Loucy (cell line): Measurements from ENCODE around the gene PLEKHH2.

ENCODE experiments used
- EZH2phosphoT487 ChIP-seq: fragments of 200-600 bp; IDR thresholded peaks from 2 replicates; pipeline ENCODE4 v1.6.1; 2018; ENCODE audit warnings: antibody characterized with exemption, mild to moderate bottlenecking, moderate library complexity, borderline replicate concordance
- TF ChIP-seq, protein P1 (sequence below): fragments of 200-600 bp; sonication (generic); conservative IDR thresholded peaks from 2 replicates; pipeline ENCODE4 v1.5.1; 2014; ENCODE audit warnings: mild to moderate bottlenecking, antibody characterized with exemption, low read length

DNA sequence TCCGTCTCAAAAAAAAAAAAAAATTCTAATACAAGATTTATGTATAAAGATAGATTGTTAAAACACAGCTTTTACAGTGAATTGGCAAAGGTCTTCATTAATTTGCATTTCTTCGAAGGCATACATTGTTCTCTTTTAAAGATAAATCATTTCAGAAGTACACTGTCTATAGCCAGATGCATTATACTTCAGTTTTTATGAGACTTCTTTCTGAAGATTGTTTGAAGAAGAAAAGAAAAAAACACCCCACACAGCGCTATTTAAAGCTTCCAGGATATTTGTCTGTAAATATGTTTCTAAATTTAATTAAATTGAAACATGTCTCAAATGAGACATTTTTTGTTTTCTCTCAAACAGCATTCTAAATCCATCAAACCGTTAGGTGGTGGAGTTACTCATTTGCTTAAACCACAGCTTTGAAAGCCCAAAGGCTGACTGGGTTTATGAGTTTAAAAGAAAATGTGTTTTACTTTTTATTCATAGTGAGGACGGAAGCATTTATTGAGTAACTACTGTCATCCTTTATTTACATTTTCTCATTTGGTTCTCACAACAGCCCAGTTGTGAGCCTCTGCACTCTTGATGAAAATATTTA is 81.6 kb downstream of the PLEKHH2 start:
- TF ChIP-seq, protein P1, sequence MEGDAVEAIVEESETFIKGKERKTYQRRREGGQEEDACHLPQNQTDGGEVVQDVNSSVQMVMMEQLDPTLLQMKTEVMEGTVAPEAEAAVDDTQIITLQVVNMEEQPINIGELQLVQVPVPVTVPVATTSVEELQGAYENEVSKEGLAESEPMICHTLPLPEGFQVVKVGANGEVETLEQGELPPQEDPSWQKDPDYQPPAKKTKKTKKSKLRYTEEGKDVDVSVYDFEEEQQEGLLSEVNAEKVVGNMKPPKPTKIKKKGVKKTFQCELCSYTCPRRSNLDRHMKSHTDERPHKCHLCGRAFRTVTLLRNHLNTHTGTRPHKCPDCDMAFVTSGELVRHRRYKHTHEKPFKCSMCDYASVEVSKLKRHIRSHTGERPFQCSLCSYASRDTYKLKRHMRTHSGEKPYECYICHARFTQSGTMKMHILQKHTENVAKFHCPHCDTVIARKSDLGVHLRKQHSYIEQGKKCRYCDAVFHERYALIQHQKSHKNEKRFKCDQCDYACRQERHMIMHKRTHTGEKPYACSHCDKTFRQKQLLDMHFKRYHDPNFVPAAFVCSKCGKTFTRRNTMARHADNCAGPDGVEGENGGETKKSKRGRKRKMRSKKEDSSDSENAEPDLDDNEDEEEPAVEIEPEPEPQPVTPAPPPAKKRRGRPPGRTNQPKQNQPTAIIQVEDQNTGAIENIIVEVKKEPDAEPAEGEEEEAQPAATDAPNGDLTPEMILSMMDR = no peak
- TF ChIP-seq EZH2phosphoT487 = no peak
